Forelimb muscle (tissue), 1 donor: ENCODE results near the gene RASAL2. TPM values are rescaled to one million over a fixed set of nuclear protein-coding genes. Genes with fewer than 3 reads are reported as not detected.
"Not testable (repeated sequence)": the region's sequence is repeated elsewhere in the genome, so short reads cannot be mapped to it uniquely, and the experiment has no call there.

Experiments
- DNase-seq: peaks from one replicate; pipeline ENCODE4 v3.0.0-alpha.2; 2013; ENCODE audit warnings: low read depth
- polyA plus RNA-seq: library from polyadenylated mRNA; unstranded; fragments of 120-200 nt; gene quantifications from one replicate; pipeline ENCODE4 v1.2.1, GENCODE V29; 2013; ENCODE audit not compliant: insufficient read length

RASAL2 gene
- polyA plus RNA-seq, 1 donor = 12.3 TPM

- no peak for DNase-seq
Observed at GRCh38 chr1:178492341-178492740, 398.4 kb downstream of the RASAL2 start.

GRCh38 chr1:178493301-178493741 is 399.4 kb downstream of the RASAL2 start:
- DNase-seq = no peak

- no peak for DNase-seq
Observed at GRCh38 chr1:178494569-178494971, 400.7 kb downstream of the RASAL2 start.

GRCh38 chr1:178495158-178495557 is 401.3 kb downstream of the RASAL2 start:
- DNase-seq = no peak

GRCh38 chr1:178495741-178496409 is 402.0 kb downstream of the RASAL2 start:
- DNase-seq = no peak

- no peak for DNase-seq
Observed at GRCh38 chr1:178496410-178497135, 402.7 kb downstream of the RASAL2 start, which contains the start of gene CLEC20A. Gene CLEC20A, minus strand, starts transcription at chr1:178496964. Its CDS starts 25 bp downstream, at chr1:178496939.

- no peak for DNase-seq
Observed at GRCh38 chr1:178497903-178498478, 404.1 kb downstream of the RASAL2 start.

- DNase-seq = no peak
Observed at GRCh38 chr1:178498896-178499675, 405.2 kb downstream of the RASAL2 start.

- no peak for DNase-seq
Observed at GRCh38 chr1:178500091-178500770, 406.3 kb downstream of the RASAL2 start.

GRCh38 chr1:178500936-178501554 is 407.1 kb downstream of the RASAL2 start:
- no peak for DNase-seq

GRCh38 chr1:178501705-178502329 is 407.9 kb downstream of the RASAL2 start:
- DNase-seq = no peak

GRCh38 chr1:178502330-178502714 is 408.4 kb downstream of the RASAL2 start:
- DNase-seq = no peak

- DNase-seq = no peak
Observed at GRCh38 chr1:178502856-178503255, 409.0 kb downstream of the RASAL2 start.

GRCh38 chr1:178503316-178503715 is 409.4 kb downstream of the RASAL2 start:
- not testable (repeated sequence) for DNase-seq

GRCh38 chr1:178503849-178504248 is 409.9 kb downstream of the RASAL2 start:
- no peak for DNase-seq

GRCh38 chr1:178504286-178504685 is 410.4 kb downstream of the RASAL2 start:
- no peak for DNase-seq

- no peak for DNase-seq
Observed at GRCh38 chr1:178506177-178506576, 412.3 kb downstream of the RASAL2 start.

- no peak for DNase-seq
Observed at GRCh38 chr1:178506669-178507068, 412.8 kb downstream of the RASAL2 start.

- DNase-seq = no peak
Observed at GRCh38 chr1:178509414-178510007, 415.6 kb downstream of the RASAL2 start.

GRCh38 chr1:178510155-178510554 is 416.3 kb downstream of the RASAL2 start:
- no peak for DNase-seq
